Measurements from ENCODE around the gene KLHDC8A. TPM values are rescaled to one million over a fixed set of nuclear protein-coding genes. Genes with fewer than 3 reads are reported as not detected.
A peak's percentile ranks its signal among the peaks of the same experiment; 100 is the strongest.

KLHDC8A gene
- total and polyA plus RNA-seq, 2 of the 4 experiments (the other 2 are of a cell fraction): not detected

DNA sequence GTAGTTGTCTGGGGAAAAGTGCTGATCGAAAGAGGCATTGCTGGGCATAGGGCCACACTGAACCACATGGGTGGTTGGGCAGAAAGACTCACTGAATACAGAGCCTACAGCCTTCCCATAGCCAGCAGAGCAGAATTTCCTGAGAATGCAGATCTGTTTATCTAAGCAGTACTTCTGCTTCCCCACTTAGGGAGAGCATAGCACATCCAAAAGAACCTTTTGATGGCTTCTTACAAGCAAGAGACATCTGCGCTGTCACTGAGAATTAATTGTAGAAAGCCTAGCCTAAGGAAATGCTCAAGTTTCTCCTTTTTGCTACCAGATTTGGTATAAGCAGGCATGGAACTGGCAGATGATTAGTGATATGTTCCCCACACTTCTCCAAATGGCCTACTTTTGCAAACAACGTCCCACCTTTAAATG lies 13.0 kb upstream of the KLHDC8A start:
- TF ChIP-seq RCOR1 (IDR thresholded peaks at IDR 0.05; ENCODE audit: insufficient replicate concordance, low read length) (no peak), FOS (IDR thresholded peaks at IDR 0.05; ENCODE audit: low read depth, low read length) (no peak), BHLHE40 (IDR thresholded peaks at IDR 0.05; ENCODE audit: low read depth, low read length) (no peak), MAZ (IDR thresholded peaks at IDR 0.05; ENCODE audit: borderline replicate concordance, low read depth, low read length) (no peak), MXI1 (IDR thresholded peaks at IDR 0.05; ENCODE audit: borderline replicate concordance, low read depth, low read length) (no peak), MAFK (IDR thresholded peaks at IDR 0.05; ENCODE audit: low read depth, low read length) (no peak), CHD1 (IDR thresholded peaks at IDR 0.05; ENCODE audit: low read depth, low read length) (no peak), SMC3 (IDR thresholded peaks at IDR 0.05; ENCODE audit: low read depth, low read length) (no peak), RAD21 (IDR thresholded peaks at IDR 0.05; ENCODE audit: low read length) (no peak), NFE2L2 (IDR thresholded peaks at IDR 0.05; ENCODE audit: low read depth, low read length) (no peak), CEBPB (IDR thresholded peaks at IDR 0.05; ENCODE audit: low read depth, low read length) (no peak), POLR2A (IDR thresholded peaks at IDR 0.05; ENCODE audit: low read depth, low read length) (no peak), RFX5 (IDR thresholded peaks at IDR 0.05; ENCODE audit: low read depth, low read length) (no peak)
- TF ChIP-seq, protein P1, sequence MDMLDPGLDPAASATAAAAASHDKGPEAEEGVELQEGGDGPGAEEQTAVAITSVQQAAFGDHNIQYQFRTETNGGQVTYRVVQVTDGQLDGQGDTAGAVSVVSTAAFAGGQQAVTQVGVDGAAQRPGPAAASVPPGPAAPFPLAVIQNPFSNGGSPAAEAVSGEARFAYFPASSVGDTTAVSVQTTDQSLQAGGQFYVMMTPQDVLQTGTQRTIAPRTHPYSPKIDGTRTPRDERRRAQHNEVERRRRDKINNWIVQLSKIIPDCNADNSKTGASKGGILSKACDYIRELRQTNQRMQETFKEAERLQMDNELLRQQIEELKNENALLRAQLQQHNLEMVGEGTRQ (IDR thresholded peaks at IDR 0.05; ENCODE audit: low read depth, low read length): no peak
- TF ChIP-seq, protein P2, sequence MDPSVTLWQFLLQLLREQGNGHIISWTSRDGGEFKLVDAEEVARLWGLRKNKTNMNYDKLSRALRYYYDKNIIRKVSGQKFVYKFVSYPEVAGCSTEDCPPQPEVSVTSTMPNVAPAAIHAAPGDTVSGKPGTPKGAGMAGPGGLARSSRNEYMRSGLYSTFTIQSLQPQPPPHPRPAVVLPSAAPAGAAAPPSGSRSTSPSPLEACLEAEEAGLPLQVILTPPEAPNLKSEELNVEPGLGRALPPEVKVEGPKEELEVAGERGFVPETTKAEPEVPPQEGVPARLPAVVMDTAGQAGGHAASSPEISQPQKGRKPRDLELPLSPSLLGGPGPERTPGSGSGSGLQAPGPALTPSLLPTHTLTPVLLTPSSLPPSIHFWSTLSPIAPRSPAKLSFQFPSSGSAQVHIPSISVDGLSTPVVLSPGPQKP (IDR thresholded peaks at IDR 0.05; ENCODE audit: borderline replicate concordance, low read depth, low read length): no peak
- TF ChIP-seq, protein P3, sequence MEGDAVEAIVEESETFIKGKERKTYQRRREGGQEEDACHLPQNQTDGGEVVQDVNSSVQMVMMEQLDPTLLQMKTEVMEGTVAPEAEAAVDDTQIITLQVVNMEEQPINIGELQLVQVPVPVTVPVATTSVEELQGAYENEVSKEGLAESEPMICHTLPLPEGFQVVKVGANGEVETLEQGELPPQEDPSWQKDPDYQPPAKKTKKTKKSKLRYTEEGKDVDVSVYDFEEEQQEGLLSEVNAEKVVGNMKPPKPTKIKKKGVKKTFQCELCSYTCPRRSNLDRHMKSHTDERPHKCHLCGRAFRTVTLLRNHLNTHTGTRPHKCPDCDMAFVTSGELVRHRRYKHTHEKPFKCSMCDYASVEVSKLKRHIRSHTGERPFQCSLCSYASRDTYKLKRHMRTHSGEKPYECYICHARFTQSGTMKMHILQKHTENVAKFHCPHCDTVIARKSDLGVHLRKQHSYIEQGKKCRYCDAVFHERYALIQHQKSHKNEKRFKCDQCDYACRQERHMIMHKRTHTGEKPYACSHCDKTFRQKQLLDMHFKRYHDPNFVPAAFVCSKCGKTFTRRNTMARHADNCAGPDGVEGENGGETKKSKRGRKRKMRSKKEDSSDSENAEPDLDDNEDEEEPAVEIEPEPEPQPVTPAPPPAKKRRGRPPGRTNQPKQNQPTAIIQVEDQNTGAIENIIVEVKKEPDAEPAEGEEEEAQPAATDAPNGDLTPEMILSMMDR (conservative IDR thresholded peaks at IDR 0.05; ENCODE audit: low read depth, low read length): no peak
- H3K9me3 ChIP-seq (ENCODE audit: control insufficient read depth, insufficient read depth, low read length): no peaks in the 10 kb centered on the region
- peaks cover 4% of the 10 kb centered on the region; the same call in 1 of the 2 replicates for H3K27me3 ChIP-seq (ENCODE audit: control insufficient read depth, insufficient read depth, low read length)
- H2AFZ ChIP-seq (replicated peaks; ENCODE audit: low read length, poor library complexity): no peak overlapping the region
- peaks cover 13% of the 10 kb centered on the region for H3K4me1 ChIP-seq (ENCODE audit: control insufficient read depth, insufficient read depth, low read length)
- WGBS, 2 experiments (ENCODE audit: extremely low coverage in 2 of 2, insufficient read length in 1 of 2): no CpG with 5 or more reads among the region's 3 CpGs
- H3K4ac ChIP-seq (ENCODE audit: low read depth, low read length): no peak overlapping the region
- H3K36me3 ChIP-seq (ENCODE audit: control insufficient read depth, insufficient read depth, low read length): no peaks in the 10 kb centered on the region
- no peak overlapping the region for H2BK15ac ChIP-seq (ENCODE audit: low read depth, low read length)
- H2BK20ac ChIP-seq (ENCODE audit: low read depth, low read length): no peak overlapping the region
- H3K9me1 ChIP-seq (ENCODE audit: insufficient read depth, low read length): peaks cover 6% of the 10 kb centered on the region
- no peak overlapping the region for H4K91ac ChIP-seq (ENCODE audit: insufficient read depth, low read depth, low read length)
- H3K14ac ChIP-seq (replicated peaks; ENCODE audit: low read depth, low read length): no peak overlapping the region
- H4K20me1 ChIP-seq (ENCODE audit: insufficient read depth, low read length): peaks cover 4% of the 10 kb centered on the region; the same call in 1 of the 2 replicates
- no peak overlapping the region for H3K4me2 ChIP-seq (ENCODE audit: low read depth, low read length)
- no peak overlapping the region for H3K9ac ChIP-seq (ENCODE audit: low read depth, low read length)
- in situ Hi-C loops (cut with MboI; ENCODE audit: low sequenced_read_pairs): no loop called here
- BruUV-seq (replicated peaks): no TSS peak
- H3K27ac ChIP-seq (ENCODE audit: insufficient read depth, low read length): no peak overlapping the region
- H4K5ac ChIP-seq (ENCODE audit: low read depth, low read length): no peak overlapping the region
- dilution Hi-C loops (cut with HindIII; ENCODE audit: low sequenced_read_pairs, unreplicated experiment): no loop called here
- H2BK5ac ChIP-seq (ENCODE audit: low read depth, low read length, poor library complexity, severe bottlenecking): no peak overlapping the region
- no peak overlapping the region for H3K18ac ChIP-seq (ENCODE audit: low read depth, low read length)
- CTCF ChIA-PET: interaction anchor here (1.0 kb wide), 1 partner anchor 16 kb away, joined by 3 read pairs; no protein-coding TSS in a partner anchor
- POLR2A ChIA-PET (ENCODE audit: unreplicated experiment): no interaction called here
- H3K79me1 ChIP-seq (ENCODE audit: low read depth in 1 of 2, low read length in 2 of 2): no peaks in the 10 kb centered on the region
- no peak overlapping the region for H2BK120ac ChIP-seq (ENCODE audit: low read depth, low read length)
- peak; percentile 30; the same call in 1 of the 2 replicates for ATAC-seq (ENCODE audit: low read depth)
- H2AK5ac ChIP-seq (ENCODE audit: low read depth, low read length): no peak overlapping the region
- H4K8ac ChIP-seq (ENCODE audit: low read depth in 2 of 2, low read length in 2 of 2): no peak overlapping the region
- H3K56ac ChIP-seq (ENCODE audit: extremely low read depth, insufficient read depth, low read length): no peak overlapping the region
- peak; percentile 29 for DNase-seq
- no peak overlapping the region for H2AK9ac ChIP-seq (replicated peaks; ENCODE audit: low read depth, low read length, poor library complexity)
- H3K4me3 ChIP-seq (ENCODE audit: insufficient read depth, low read depth, low read length): no peak overlapping the region
- intact Hi-C loops (cut with micrococcal nuclease): no loop called here
- no peak overlapping the region for H3K23ac ChIP-seq (ENCODE audit: low read depth, low read length)

Data from IMR-90 (cell line).